Heart left ventricle (tissue), 13 donors: ENCODE measurements around the gene FAM193B.

Experiments used
- POLR2A ChIP-seq, 2 donors: fragments of 450-650 bp; IDR thresholded peaks; one replicate each; pipeline ENCODE4 v1.6.1; 2017; ENCODE audit warnings: antibody characterized with exemption in 2 of 2, mild to moderate bottlenecking in 2 of 2, moderate library complexity in 2 of 2
- TF ChIP-seq, protein P1 (sequence below), 12 donors: fragments of 200-600 bp; sonication (generic) in 4 of 12; IDR thresholded peaks; one replicate each; pipeline versions ENCODE4 v1.5.0 to v1.8.0; 2018 to 2022; ENCODE audit warnings: antibody characterized with exemption in 12 of 12, mild to moderate bottlenecking in 5 of 12
- donor health status: ischemic (EF 13 %, LVEDD 7.1; RV severe dilation, severe dysfunction).
- donor health status: DM: no; HTN: yes; CAD: no.
- donor health status: DM: no; HTN: no; CAD: no.
- donor health status: ischemic (EF 25% LVEDD 6.9; RV normal size, moderate dysfunction).
- donor health status: ischemic (EF 25% LVEDD 5.7; RV mildly dilated, moderate dysfunction).
- donor health status: ischemic (EF 35%, LVEDD 5.7; RV mildly dilated, moderate dysfunction).
- donor health status: nonischemic (EF 11% LVEDD 7.7; RV severe dilation, severe dysfunction).
- donor health status: DM: yes; HTN: yes; CAD: no.
- donor health status: PGD.
- donor health status: ischemic (EF 29% LVEDD 5.4; RV normal size, mild dysfunction).
- donor health status: nonischemic (EF 23%, LVEDD 6.1; RV moderate dilation, normal function).

DNA sequence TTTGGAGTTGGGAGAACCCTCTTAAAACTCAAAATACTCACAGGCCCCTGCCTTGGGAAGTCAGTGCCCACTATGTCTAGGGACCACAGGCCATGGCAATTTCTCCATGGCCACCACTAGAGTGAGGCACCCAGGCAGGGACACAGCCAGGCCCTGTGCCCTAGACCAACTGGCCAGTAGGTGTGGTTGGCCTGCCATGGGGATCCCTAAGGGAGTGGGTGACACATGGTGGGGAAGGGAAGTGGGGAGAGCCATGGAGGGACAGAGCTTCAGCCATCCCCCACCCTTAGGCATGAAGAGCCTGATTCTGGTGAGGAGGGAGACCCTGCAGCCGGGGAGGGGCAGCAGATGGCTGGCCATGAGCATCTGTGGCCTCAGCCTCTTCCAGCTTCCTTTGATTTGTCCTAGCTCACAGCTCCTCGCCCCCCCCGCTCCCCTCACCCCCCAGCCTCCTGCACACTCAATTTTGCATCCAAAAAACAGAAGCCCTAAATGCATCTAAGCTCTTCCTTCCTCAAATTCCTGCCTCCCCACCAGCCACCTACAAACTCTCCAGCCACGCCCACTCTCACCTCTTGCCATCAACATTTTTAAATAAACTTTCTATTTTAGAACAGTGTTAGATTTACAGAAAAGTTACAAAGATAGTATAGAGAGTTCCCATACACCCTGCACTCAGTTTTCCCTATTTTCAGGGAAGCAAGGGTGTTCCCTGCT is 79.4 kb downstream of the FAM193B start:
- TF ChIP-seq, protein P1, sequence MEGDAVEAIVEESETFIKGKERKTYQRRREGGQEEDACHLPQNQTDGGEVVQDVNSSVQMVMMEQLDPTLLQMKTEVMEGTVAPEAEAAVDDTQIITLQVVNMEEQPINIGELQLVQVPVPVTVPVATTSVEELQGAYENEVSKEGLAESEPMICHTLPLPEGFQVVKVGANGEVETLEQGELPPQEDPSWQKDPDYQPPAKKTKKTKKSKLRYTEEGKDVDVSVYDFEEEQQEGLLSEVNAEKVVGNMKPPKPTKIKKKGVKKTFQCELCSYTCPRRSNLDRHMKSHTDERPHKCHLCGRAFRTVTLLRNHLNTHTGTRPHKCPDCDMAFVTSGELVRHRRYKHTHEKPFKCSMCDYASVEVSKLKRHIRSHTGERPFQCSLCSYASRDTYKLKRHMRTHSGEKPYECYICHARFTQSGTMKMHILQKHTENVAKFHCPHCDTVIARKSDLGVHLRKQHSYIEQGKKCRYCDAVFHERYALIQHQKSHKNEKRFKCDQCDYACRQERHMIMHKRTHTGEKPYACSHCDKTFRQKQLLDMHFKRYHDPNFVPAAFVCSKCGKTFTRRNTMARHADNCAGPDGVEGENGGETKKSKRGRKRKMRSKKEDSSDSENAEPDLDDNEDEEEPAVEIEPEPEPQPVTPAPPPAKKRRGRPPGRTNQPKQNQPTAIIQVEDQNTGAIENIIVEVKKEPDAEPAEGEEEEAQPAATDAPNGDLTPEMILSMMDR (IDR thresholded peaks at IDR 0.05), result no peak
- no peak for TF ChIP-seq POLR2A (IDR thresholded peaks at IDR 0.05)
